ENCODE measurements around the gene ANKHD1. TPM values are rescaled to one million over a fixed set of nuclear protein-coding genes. Genes with fewer than 3 reads are reported as not detected.

ANKHD1 gene
- total and polyA plus RNA-seq, 10 donors = 30.5 to 235 (median 157) TPM

DNA sequence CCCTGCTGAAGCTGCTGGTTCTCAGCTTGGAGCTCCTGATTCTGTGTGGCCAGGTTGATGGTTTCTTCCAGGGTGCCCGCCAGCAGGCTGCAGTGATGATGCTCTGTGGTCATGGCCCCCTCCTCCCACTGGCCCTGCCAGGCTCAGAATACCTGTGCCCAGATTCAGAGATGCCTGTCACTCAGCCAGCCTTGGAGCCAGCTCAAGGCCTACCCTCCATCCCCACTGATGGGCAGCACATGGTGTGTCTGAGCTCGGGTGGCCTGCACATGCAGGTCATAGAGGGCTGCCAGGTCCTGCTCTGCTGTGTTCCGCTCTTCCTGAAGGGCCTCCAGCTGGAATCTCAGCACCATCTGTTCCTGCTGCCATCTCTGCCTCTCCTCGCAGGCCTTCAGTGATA lies 168.4 kb downstream of the ANKHD1 start:
- no peaks in the 10 kb centered on the region for H3K9me3 ChIP-seq
- no peaks in the 10 kb centered on the region for H3K27me3 ChIP-seq (replicated peaks in 1 of 7)
- intact Hi-C loops (cut with DNase I; ENCODE audit: low total_unique reads) = no loop called here
- H3K36me3 ChIP-seq = peaks cover 0 to 55% (median 30%) of the 10 kb centered on the region in 6 donors
- no peak overlapping the region for H3K4me3 ChIP-seq
- TF ChIP-seq, protein P1, sequence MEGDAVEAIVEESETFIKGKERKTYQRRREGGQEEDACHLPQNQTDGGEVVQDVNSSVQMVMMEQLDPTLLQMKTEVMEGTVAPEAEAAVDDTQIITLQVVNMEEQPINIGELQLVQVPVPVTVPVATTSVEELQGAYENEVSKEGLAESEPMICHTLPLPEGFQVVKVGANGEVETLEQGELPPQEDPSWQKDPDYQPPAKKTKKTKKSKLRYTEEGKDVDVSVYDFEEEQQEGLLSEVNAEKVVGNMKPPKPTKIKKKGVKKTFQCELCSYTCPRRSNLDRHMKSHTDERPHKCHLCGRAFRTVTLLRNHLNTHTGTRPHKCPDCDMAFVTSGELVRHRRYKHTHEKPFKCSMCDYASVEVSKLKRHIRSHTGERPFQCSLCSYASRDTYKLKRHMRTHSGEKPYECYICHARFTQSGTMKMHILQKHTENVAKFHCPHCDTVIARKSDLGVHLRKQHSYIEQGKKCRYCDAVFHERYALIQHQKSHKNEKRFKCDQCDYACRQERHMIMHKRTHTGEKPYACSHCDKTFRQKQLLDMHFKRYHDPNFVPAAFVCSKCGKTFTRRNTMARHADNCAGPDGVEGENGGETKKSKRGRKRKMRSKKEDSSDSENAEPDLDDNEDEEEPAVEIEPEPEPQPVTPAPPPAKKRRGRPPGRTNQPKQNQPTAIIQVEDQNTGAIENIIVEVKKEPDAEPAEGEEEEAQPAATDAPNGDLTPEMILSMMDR (IDR thresholded peaks at IDR 0.05 in 8 of 11, conservative IDR thresholded peaks at IDR 0.05 in 3 of 11) = no peak
- no peak for TF ChIP-seq POLR2A (IDR thresholded peaks at IDR 0.05)
- TF ChIP-seq POLR2AphosphoS5 (IDR thresholded peaks at IDR 0.05) = no peak
- WGBS, 5 donors = 90 to 96% (median 95%) methylated on average over 4 of the region's 4 CpGs
- no peak for DNase-seq
- H3K4me1 ChIP-seq = peaks cover 21 to 80% (median 51%) of the 10 kb centered on the region in 6 donors
- peak overlapping the region in 7 of 8 donors; percentile 43 to 86 (median 76) for H3K27ac ChIP-seq

DNA sequence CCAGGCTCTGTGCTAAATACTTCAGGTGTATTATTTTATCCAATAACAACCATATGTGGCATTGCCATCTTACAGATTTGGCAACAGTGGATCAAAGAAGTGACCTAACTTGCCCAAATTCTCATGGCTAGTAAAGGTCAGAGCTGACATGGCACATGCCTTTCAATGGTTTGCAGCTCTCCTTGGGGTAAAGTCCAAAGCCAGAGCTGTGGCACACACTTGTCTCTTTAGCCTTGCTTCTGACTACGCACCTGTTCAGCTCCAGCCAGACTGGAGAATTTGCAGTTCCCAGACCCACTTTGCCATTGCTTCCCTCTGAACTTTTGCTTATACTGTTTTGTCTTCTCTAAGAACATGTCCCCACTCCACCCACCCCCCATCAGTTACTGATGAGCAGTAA lies 168.9 kb downstream of the ANKHD1 start:
- no peaks in the 10 kb centered on the region for H3K9me3 ChIP-seq
- DNase-seq = no peak
- peaks cover 0 to 58% (median 30%) of the 10 kb centered on the region in 6 donors for H3K36me3 ChIP-seq
- 93 to 100% (median 100%) methylated on average over 1 of the region's 1 CpG for WGBS, 5 donors
- TF ChIP-seq, protein P1 (IDR thresholded peaks at IDR 0.05 in 8 of 11, conservative IDR thresholded peaks at IDR 0.05 in 3 of 11) = no peak
- intact Hi-C loops (cut with DNase I; ENCODE audit: low total_unique reads) = no loop called here
- peak overlapping the region in 6 of 8 donors; percentile 17 to 86 (median 78) for H3K27ac ChIP-seq
- peaks cover 16 to 80% (median 50%) of the 10 kb centered on the region in 6 donors for H3K4me1 ChIP-seq
- no peaks in the 10 kb centered on the region for H3K27me3 ChIP-seq (replicated peaks in 1 of 7)
- no peak overlapping the region for H3K4me3 ChIP-seq

DNA sequence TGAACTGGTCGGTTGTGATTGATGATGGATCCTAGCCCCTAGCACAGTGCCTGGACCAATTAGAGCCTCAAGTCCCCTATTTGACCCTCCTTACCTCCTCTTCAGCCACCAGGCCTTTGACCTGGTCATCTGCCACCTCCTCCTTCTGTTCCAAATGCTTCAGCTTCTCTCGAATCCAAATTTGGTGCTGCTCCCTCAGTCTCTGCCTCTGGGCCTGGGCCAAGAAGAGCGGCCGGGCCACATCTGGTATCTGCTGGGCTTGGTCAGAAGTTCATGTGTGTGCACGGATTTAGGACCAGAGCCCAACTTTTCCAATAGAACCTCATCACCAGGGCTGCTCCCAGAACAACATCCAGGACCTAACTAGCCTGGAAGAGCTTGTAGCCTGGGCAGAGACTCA lies 169.5 kb downstream of the ANKHD1 start:
- H3K27me3 ChIP-seq (replicated peaks in 1 of 7) = no peaks in the 10 kb centered on the region
- WGBS, 5 donors = 78 to 88% (median 82%) methylated on average over 5 of the region's 5 CpGs
- TF ChIP-seq, protein P1 (IDR thresholded peaks at IDR 0.05 in 8 of 11, conservative IDR thresholded peaks at IDR 0.05 in 3 of 11) = no peak
- peak in 2 of 3 donors; percentile 31 to 35 for TF ChIP-seq POLR2AphosphoS5 (IDR thresholded peaks at IDR 0.05)
- no peak for DNase-seq
- H3K9me3 ChIP-seq = no peaks in the 10 kb centered on the region
- intact Hi-C loops (cut with DNase I; ENCODE audit: low total_unique reads) = no loop called here
- peaks cover 10 to 80% (median 48%) of the 10 kb centered on the region in 6 donors for H3K4me1 ChIP-seq
- peak overlapping the region in 6 of 8 donors; percentile 17 to 86 (median 78) for H3K27ac ChIP-seq
- H3K4me3 ChIP-seq = no peak overlapping the region
- H3K36me3 ChIP-seq = peaks cover 0 to 55% (median 30%) of the 10 kb centered on the region in 6 donors

DNA sequence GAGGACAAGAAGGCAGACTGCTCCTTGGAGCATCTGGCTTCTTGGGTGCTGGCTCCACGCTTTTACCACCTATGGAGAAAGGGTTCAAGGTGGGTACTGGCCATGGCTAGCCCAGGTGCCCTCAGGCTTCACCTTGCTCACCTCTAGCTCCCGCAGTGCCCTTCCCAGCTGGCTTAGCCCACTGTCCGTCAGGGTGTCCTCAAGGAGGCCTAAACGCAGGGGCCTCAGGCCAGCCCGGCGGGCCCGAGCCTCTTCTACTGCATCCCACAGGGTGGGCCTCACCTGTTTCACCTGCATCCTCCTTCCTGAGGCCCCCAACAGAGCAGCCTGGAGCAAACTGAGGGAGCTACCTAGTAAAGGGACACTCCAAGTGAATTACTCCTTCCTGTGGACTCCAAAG lies 172.1 kb downstream of the ANKHD1 start:
- peaks cover 8 to 66% (median 34%) of the 10 kb centered on the region in 6 donors for H3K4me1 ChIP-seq
- no peaks in the 10 kb centered on the region for H3K9me3 ChIP-seq
- TF ChIP-seq POLR2AphosphoS5 (IDR thresholded peaks at IDR 0.05) = no peak
- TF ChIP-seq, protein P1 (IDR thresholded peaks at IDR 0.05 in 8 of 11, conservative IDR thresholded peaks at IDR 0.05 in 3 of 11) = no peak
- TF ChIP-seq POLR2A (IDR thresholded peaks at IDR 0.05) = no peak
- H3K27ac ChIP-seq = peak overlapping the region in 6 of 8 donors; percentile 7 to 68 (median 46)
- no peak for DNase-seq
- no peaks in the 10 kb centered on the region for H3K27me3 ChIP-seq (replicated peaks in 1 of 7)
- intact Hi-C loops (cut with DNase I; ENCODE audit: low total_unique reads) = no loop called here
- peaks cover 0 to 29% (median 5%) of the 10 kb centered on the region in 6 donors for H3K36me3 ChIP-seq
- no peak overlapping the region for H3K4me3 ChIP-seq
- 95 to 99% (median 97%) methylated on average over 7 of the region's 7 CpGs for WGBS, 5 donors
